Transverse colon (tissue), 3 donors: ENCODE results near the gene PHF14.
"Not testable (repeated sequence)": the region's sequence is repeated elsewhere in the genome, so short reads cannot be mapped to it uniquely, and the experiment has no call there.

Experiments used
- EP300 ChIP-seq: sonication (generic); formaldehyde crosslinking; IDR thresholded peaks from one replicate; pipeline ENCODE4 v1.6.1; 2017; ENCODE audit warnings: antibody characterized with exemption, low read depth
- POLR2AphosphoS5 ChIP-seq, 3 donors: sonication (generic); formaldehyde crosslinking; IDR thresholded peaks; one replicate each; pipeline ENCODE4 v1.6.1; 2016; ENCODE audit warnings: antibody characterized with exemption in 3 of 3

DNA sequence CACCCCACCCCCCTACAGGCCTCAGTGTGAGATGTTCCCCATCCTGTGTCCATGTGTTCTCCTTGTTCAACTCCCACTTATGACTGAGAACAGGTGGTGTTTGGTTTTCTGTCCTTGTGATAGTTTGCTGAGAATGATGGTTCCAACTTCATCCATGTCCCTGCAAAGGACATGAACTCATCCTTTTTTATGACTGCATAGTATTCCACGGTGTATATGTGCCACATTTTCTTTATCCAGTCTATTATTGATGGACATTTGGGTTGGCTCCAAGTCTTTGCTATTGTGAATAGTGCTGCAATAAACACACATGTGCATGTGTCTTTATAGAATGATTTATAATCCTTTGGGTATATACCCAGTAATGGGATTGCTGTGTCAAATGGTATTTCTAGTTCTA lies 13.4 kb upstream of the PHF14 start:
- TF ChIP-seq EP300; POLR2AphosphoS5 (IDR thresholded peaks at IDR 0.05): not testable (repeated sequence)
